Activated T-cell treated with anti-CD3 and anti-CD28 coated beads, Interleukin-2, amount 50 U/mL, for 24 hours (primary cell): ENCODE data around the gene BRWD1.
"Not testable (repeated sequence)": the region's sequence is repeated elsewhere in the genome, so short reads cannot be mapped to it uniquely, and the experiment has no call there.

Experiments used
- DNase-seq: peaks from one replicate; pipeline ENCODE4 v3.0.0-alpha.2; 2020
- H3K27ac Mint-ChIP-seq: 2 replicates; pipeline ENCODE4 v1.8.0; 2020; ENCODE audit warnings: mild to moderate bottlenecking, mixed read lengths
- H3K27me3 Mint-ChIP-seq: 2 replicates; pipeline ENCODE4 v1.8.0; 2020; ENCODE audit warnings: mixed read lengths
- H3K36me3 Mint-ChIP-seq: 2 replicates; pipeline ENCODE4 v1.8.0; 2020; ENCODE audit warnings: low read depth, mixed read lengths
- H3K4me1 Mint-ChIP-seq: 2 replicates; pipeline ENCODE4 v1.8.0; 2020; ENCODE audit warnings: low read depth, mixed read lengths
- H3K4me3 Mint-ChIP-seq: 2 replicates; pipeline ENCODE4 v1.8.0; 2020; ENCODE audit warnings: mild to moderate bottlenecking, moderate library complexity, mixed read lengths
- H3K9me3 Mint-ChIP-seq: 2 replicates; pipeline ENCODE4 v1.8.0; 2020; ENCODE audit warnings: mixed read lengths

Gene BRWD1

GRCh38 chr21:39141502-39141901, 171.9 kb downstream of the BRWD1 start:
- Mint-ChIP-seq H3K9me3 (peaks cover 2% of the 10 kb centered on the region), H3K27ac (no peak overlapping the region), H3K27me3 (no peaks in the 10 kb centered on the region), H3K4me1 (no peaks in the 10 kb centered on the region), H3K36me3 (no peaks in the 10 kb centered on the region), H3K4me3 (no peak overlapping the region)
- DNase-seq: no peak

- no peaks in the 10 kb centered on the region for H3K4me1 Mint-ChIP-seq
- no peak overlapping the region for H3K4me3 Mint-ChIP-seq
- no peaks in the 10 kb centered on the region for H3K9me3 Mint-ChIP-seq
- no peak for DNase-seq
- no peaks in the 10 kb centered on the region for H3K36me3 Mint-ChIP-seq
- H3K27ac Mint-ChIP-seq: no peak overlapping the region
- H3K27me3 Mint-ChIP-seq: peaks cover 2% of the 10 kb centered on the region
These were observed 175.9 kb downstream of the BRWD1 start for GRCh38 chr21:39137248-39138178.

DNA sequence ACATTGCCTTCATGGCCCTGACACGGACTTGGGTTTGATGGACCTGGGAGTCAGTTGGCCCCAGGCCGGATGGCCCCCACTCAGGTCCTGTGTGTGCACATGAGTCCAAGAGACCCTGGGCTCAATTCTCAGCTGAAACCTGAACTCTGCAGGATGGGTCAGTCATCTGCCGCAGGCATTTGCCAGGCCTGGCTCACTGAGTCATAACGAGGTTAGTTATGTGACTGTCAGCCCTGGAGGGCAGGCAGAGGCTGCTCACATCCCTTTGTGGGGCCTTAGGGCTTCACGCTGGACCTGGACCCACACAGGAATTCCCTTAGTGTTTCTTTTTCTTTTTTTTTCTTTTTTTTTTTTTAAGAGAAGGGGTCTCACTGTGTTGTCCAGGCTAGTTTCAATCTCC, 176.7 kb downstream of the BRWD1 start:
- Mint-ChIP-seq H3K36me3 (no peaks in the 10 kb centered on the region), H3K4me3 (no peak overlapping the region), H3K9me3 (no peaks in the 10 kb centered on the region), H3K4me1 (no peaks in the 10 kb centered on the region), H3K27me3 (peaks cover 5% of the 10 kb centered on the region), H3K27ac (no peak overlapping the region)
- no peak for DNase-seq

DNA sequence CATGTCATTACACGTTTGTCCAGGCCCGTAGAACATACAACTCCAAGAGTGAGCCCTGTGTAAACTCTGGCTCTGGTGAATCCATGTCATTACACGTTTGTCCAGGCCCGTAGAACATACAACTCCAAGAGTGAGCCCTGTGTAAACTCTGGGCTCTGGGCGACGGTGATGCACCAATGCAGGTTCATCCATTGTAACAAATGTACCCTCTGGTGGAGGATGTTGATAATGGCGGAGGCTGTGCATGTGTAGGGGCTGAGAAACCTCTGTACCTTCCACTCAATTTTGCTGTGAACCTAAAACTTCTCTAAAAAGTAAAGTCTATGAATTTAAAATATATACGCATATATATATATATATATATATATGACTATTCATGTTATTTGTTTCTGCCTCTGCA, 177.3 kb downstream of the BRWD1 start:
- H3K27ac Mint-ChIP-seq, H3K4me1 Mint-ChIP-seq, H3K4me3 Mint-ChIP-seq, DNase-seq, H3K27me3 Mint-ChIP-seq, H3K36me3 Mint-ChIP-seq, H3K9me3 Mint-ChIP-seq: not testable (repeated sequence)

DNA sequence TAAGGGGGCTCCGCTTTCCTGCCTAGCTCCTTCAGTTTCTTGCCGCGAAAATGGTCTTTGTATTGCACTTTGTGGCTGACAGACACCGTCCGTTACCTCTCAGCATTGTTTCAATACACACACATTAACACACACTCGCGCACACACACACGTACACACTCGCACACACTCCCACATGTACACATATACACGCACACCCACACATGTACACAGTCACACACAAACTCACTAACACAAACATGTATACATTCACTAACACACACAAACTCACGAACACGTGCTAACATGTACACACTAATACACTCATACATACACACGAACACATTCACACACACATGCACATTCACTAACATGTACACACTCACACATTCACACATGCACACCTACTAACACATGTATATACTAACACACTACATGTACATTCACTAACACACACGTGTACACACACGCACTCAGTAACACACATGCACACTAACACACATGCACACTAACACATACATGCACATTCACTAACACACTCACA, 179.1 kb downstream of the BRWD1 start:
- Mint-ChIP-seq H3K4me1 (no peaks in the 10 kb centered on the region), H3K4me3 (no peak overlapping the region), H3K36me3 (no peaks in the 10 kb centered on the region), H3K27me3 (peaks cover 8% of the 10 kb centered on the region), H3K27ac (no peak overlapping the region), H3K9me3 (peaks cover 3% of the 10 kb centered on the region)
- DNase-seq: no peak
